Transverse colon (tissue), 4 donors: Measurements from ENCODE around the gene CCNG1.

Experiments
- CTCF ChIP-seq, 5 experiments: fragments of 200-600 bp in 3 of 5; fragments of 450-650 bp in 2 of 5; sonication (generic) in 3 of 5; IDR thresholded peaks; 1 replicate in 2 of 5; 2 replicates in 3 of 5; pipeline ENCODE4 v1.5.1; 2016 to 2017; ENCODE audit warnings: antibody characterized with exemption in 5 of 5, inconsistent platforms in 3 of 5, mild to moderate bottlenecking in 2 of 5, moderate library complexity in 1 of 5
- EP300 ChIP-seq: sonication (generic); formaldehyde crosslinking; IDR thresholded peaks from one replicate; pipeline ENCODE4 v1.6.1; 2017; ENCODE audit warnings: antibody characterized with exemption, low read depth
- POLR2A ChIP-seq: fragments of 450-650 bp; IDR thresholded peaks from one replicate; pipeline ENCODE4 v1.6.1; 2016; ENCODE audit warnings: antibody characterized with exemption, mild to moderate bottlenecking, moderate library complexity
- POLR2AphosphoS5 ChIP-seq, 3 donors: sonication (generic); formaldehyde crosslinking; IDR thresholded peaks; one replicate each; pipeline ENCODE4 v1.6.1; 2016; ENCODE audit warnings: antibody characterized with exemption in 3 of 3

- TF ChIP-seq CTCF (IDR thresholded peaks at IDR 0.05) (no peak), POLR2AphosphoS5 (IDR thresholded peaks at IDR 0.05) (no peak), EP300 (no peak), POLR2A (no peak)
Observed at GRCh38 chr5:163401271-163401670, 36.1 kb upstream of the CCNG1 start.
